ENCODE measurements around the gene CNDP1.

CNDP1 gene

GRCh38 chr18:74624466-74624865 is 90.2 kb downstream of the CNDP1 start:
- Histone ChIP-seq H3K27me3 (ENCODE audit: control insufficient read depth, insufficient read depth, low read length) (no peaks in the 10 kb centered on the region), H3K4me2 (ENCODE audit: low read length) (no peak overlapping the region), H3K9ac (ENCODE audit: low read depth, low read length) (no peak overlapping the region), H3K4me1 (ENCODE audit: control insufficient read depth, insufficient read depth, low read length) (no peaks in the 10 kb centered on the region), H3K4me3 (ENCODE audit: low read length) (no peak overlapping the region), H3K36me3 (ENCODE audit: insufficient read depth, low read length) (no peaks in the 10 kb centered on the region), H3K9me3 (replicated peaks; ENCODE audit: low read length) (no peaks in the 10 kb centered on the region)

- no peaks in the 10 kb centered on the region for H3K36me3 ChIP-seq (ENCODE audit: insufficient read depth, low read length)
- no peaks in the 10 kb centered on the region for H3K4me1 ChIP-seq (ENCODE audit: control insufficient read depth, insufficient read depth, low read length)
- H3K9me3 ChIP-seq (replicated peaks; ENCODE audit: low read length) = no peaks in the 10 kb centered on the region
- no peak overlapping the region for H3K9ac ChIP-seq (ENCODE audit: low read depth, low read length)
- no peak overlapping the region for H3K4me3 ChIP-seq (ENCODE audit: low read length)
- no peak overlapping the region for H3K4me2 ChIP-seq (ENCODE audit: low read length)
- no peaks in the 10 kb centered on the region for H3K27me3 ChIP-seq (ENCODE audit: control insufficient read depth, insufficient read depth, low read length)
These were observed 90.9 kb downstream of the CNDP1 start for GRCh38 chr18:74625157-74625556.

- no peaks in the 10 kb centered on the region for H3K9me3 ChIP-seq (replicated peaks; ENCODE audit: low read length)
- peaks cover 5% of the 10 kb centered on the region for H3K36me3 ChIP-seq (ENCODE audit: insufficient read depth, low read length)
- no peak overlapping the region for H3K4me3 ChIP-seq (ENCODE audit: low read length)
- no peak overlapping the region for H3K9ac ChIP-seq (ENCODE audit: low read depth, low read length)
- H3K27me3 ChIP-seq (ENCODE audit: control insufficient read depth, insufficient read depth, low read length) = no peaks in the 10 kb centered on the region
- H3K4me2 ChIP-seq (ENCODE audit: low read length) = no peak overlapping the region
- H3K4me1 ChIP-seq (ENCODE audit: control insufficient read depth, insufficient read depth, low read length) = no peaks in the 10 kb centered on the region
These were observed 92.0 kb downstream of the CNDP1 start for GRCh38 chr18:74626049-74626874.

- Histone ChIP-seq H3K9ac (ENCODE audit: low read depth, low read length) (no peak overlapping the region), H3K27me3 (ENCODE audit: control insufficient read depth, insufficient read depth, low read length) (no peaks in the 10 kb centered on the region), H3K4me1 (ENCODE audit: control insufficient read depth, insufficient read depth, low read length) (peaks cover 4% of the 10 kb centered on the region), H3K36me3 (ENCODE audit: insufficient read depth, low read length) (peaks cover 12% of the 10 kb centered on the region), H3K9me3 (replicated peaks; ENCODE audit: low read length) (no peaks in the 10 kb centered on the region), H3K4me3 (ENCODE audit: low read length) (no peak overlapping the region), H3K4me2 (ENCODE audit: low read length) (no peak overlapping the region)
These were observed 96.5 kb downstream of the CNDP1 start for GRCh38 chr18:74630804-74631203.

GRCh38 chr18:74631212-74631611 is 96.9 kb downstream of the CNDP1 start:
- H3K4me3 ChIP-seq (ENCODE audit: low read length) = no peak overlapping the region
- no peak overlapping the region for H3K9ac ChIP-seq (ENCODE audit: low read depth, low read length)
- H3K27me3 ChIP-seq (ENCODE audit: control insufficient read depth, insufficient read depth, low read length) = no peaks in the 10 kb centered on the region
- H3K4me1 ChIP-seq (ENCODE audit: control insufficient read depth, insufficient read depth, low read length) = peaks cover 4% of the 10 kb centered on the region
- H3K9me3 ChIP-seq (replicated peaks; ENCODE audit: low read length) = no peaks in the 10 kb centered on the region
- H3K4me2 ChIP-seq (ENCODE audit: low read length) = no peak overlapping the region
- H3K36me3 ChIP-seq (ENCODE audit: insufficient read depth, low read length) = peaks cover 12% of the 10 kb centered on the region

GRCh38 chr18:74631623-74632350 is 97.5 kb downstream of the CNDP1 start:
- H3K4me2 ChIP-seq (ENCODE audit: low read length) = no peak overlapping the region
- H3K9me3 ChIP-seq (replicated peaks; ENCODE audit: low read length) = no peaks in the 10 kb centered on the region
- H3K27me3 ChIP-seq (ENCODE audit: control insufficient read depth, insufficient read depth, low read length) = no peaks in the 10 kb centered on the region
- peaks cover 12% of the 10 kb centered on the region for H3K36me3 ChIP-seq (ENCODE audit: insufficient read depth, low read length)
- H3K4me1 ChIP-seq (ENCODE audit: control insufficient read depth, insufficient read depth, low read length) = peaks cover 4% of the 10 kb centered on the region
- H3K4me3 ChIP-seq (ENCODE audit: low read length) = no peak overlapping the region
- H3K9ac ChIP-seq (ENCODE audit: low read depth, low read length) = no peak overlapping the region

- Histone ChIP-seq H3K4me2 (ENCODE audit: low read length) (no peak overlapping the region), H3K27me3 (ENCODE audit: control insufficient read depth, insufficient read depth, low read length) (no peaks in the 10 kb centered on the region), H3K36me3 (ENCODE audit: insufficient read depth, low read length) (peaks cover 12% of the 10 kb centered on the region), H3K4me3 (ENCODE audit: low read length) (no peak overlapping the region), H3K4me1 (ENCODE audit: control insufficient read depth, insufficient read depth, low read length) (peaks cover 4% of the 10 kb centered on the region), H3K9ac (ENCODE audit: low read depth, low read length) (no peak overlapping the region), H3K9me3 (replicated peaks; ENCODE audit: low read length) (no peaks in the 10 kb centered on the region)
These were observed 98.0 kb downstream of the CNDP1 start for GRCh38 chr18:74632351-74632679.

- Histone ChIP-seq H3K36me3 (ENCODE audit: insufficient read depth, low read length) (peaks cover 12% of the 10 kb centered on the region), H3K4me1 (ENCODE audit: control insufficient read depth, insufficient read depth, low read length) (peaks cover 4% of the 10 kb centered on the region), H3K27me3 (ENCODE audit: control insufficient read depth, insufficient read depth, low read length) (no peaks in the 10 kb centered on the region), H3K4me3 (ENCODE audit: low read length) (no peak overlapping the region), H3K9ac (ENCODE audit: low read depth, low read length) (no peak overlapping the region), H3K4me2 (ENCODE audit: low read length) (no peak overlapping the region), H3K9me3 (replicated peaks; ENCODE audit: low read length) (no peaks in the 10 kb centered on the region)
These were observed 98.6 kb downstream of the CNDP1 start for GRCh38 chr18:74632856-74633255.

- peaks cover 12% of the 10 kb centered on the region for H3K36me3 ChIP-seq (ENCODE audit: insufficient read depth, low read length)
- H3K4me2 ChIP-seq (ENCODE audit: low read length) = no peak overlapping the region
- peaks cover 4% of the 10 kb centered on the region for H3K4me1 ChIP-seq (ENCODE audit: control insufficient read depth, insufficient read depth, low read length)
- H3K4me3 ChIP-seq (ENCODE audit: low read length) = no peak overlapping the region
- no peaks in the 10 kb centered on the region for H3K27me3 ChIP-seq (ENCODE audit: control insufficient read depth, insufficient read depth, low read length)
- no peaks in the 10 kb centered on the region for H3K9me3 ChIP-seq (replicated peaks; ENCODE audit: low read length)
- no peak overlapping the region for H3K9ac ChIP-seq (ENCODE audit: low read depth, low read length)
These were observed 99.5 kb downstream of the CNDP1 start for GRCh38 chr18:74633652-74634352.

GRCh38 chr18:74635224-74635975 is 101.1 kb downstream of the CNDP1 start:
- Histone ChIP-seq H3K9ac (ENCODE audit: low read depth, low read length) (no peak overlapping the region), H3K9me3 (replicated peaks; ENCODE audit: low read length) (no peaks in the 10 kb centered on the region), H3K4me1 (ENCODE audit: control insufficient read depth, insufficient read depth, low read length) (peaks cover 4% of the 10 kb centered on the region), H3K36me3 (ENCODE audit: insufficient read depth, low read length) (peaks cover 12% of the 10 kb centered on the region), H3K4me3 (ENCODE audit: low read length) (no peak overlapping the region), H3K4me2 (ENCODE audit: low read length) (no peak overlapping the region), H3K27me3 (ENCODE audit: control insufficient read depth, insufficient read depth, low read length) (no peaks in the 10 kb centered on the region)

Measured in skeletal muscle satellite cell (primary cell).